ENCODE data around the gene C6orf132.

C6orf132 gene

GRCh38 chr6:42179945-42180313, 37.5 kb upstream of the C6orf132 start:
- H3K27me3 ChIP-seq (replicated peaks; ENCODE audit: insufficient read depth, low read length): peaks cover 7% of the 10 kb centered on the region; the same call in 1 of the 2 replicates
- H3K36me3 ChIP-seq (replicated peaks; ENCODE audit: insufficient read depth, low read length): no peaks in the 10 kb centered on the region
- no peaks in the 10 kb centered on the region for H4K20me1 ChIP-seq (ENCODE audit: insufficient read depth, low read length)
- H3K4me2 ChIP-seq (ENCODE audit: low read depth, low read length): no peak overlapping the region
- H3K4me1 ChIP-seq (ENCODE audit: low read length): no peaks in the 10 kb centered on the region
- H3K79me2 ChIP-seq (ENCODE audit: low read length): no peaks in the 10 kb centered on the region
- H3F3A ChIP-seq (ENCODE audit: insufficient read depth, low read length): no peaks in the 10 kb centered on the region
- no peaks in the 10 kb centered on the region for H3K9me2 ChIP-seq (replicated peaks; ENCODE audit: insufficient read depth, low read length)
- H2AFZ ChIP-seq (ENCODE audit: low read length): no peak overlapping the region
- no peak for DNase-seq
- no peak overlapping the region for H3K4me3 ChIP-seq (ENCODE audit: low read length)
- TF ChIP-seq EZH2 (optimal IDR thresholded peaks at IDR 0.05; ENCODE audit: low read depth, low read length): no peak
- TF ChIP-seq EZH2phosphoT487 (IDR thresholded peaks at IDR 0.05; ENCODE audit: low read length): no peak
- no peak for TF ChIP-seq CTCF (IDR thresholded peaks at IDR 0.05; ENCODE audit: low read length)
- no peak overlapping the region for H3K9ac ChIP-seq (ENCODE audit: low read length)
- H3K9me3 ChIP-seq (replicated peaks; ENCODE audit: insufficient read depth, low read length): no peaks in the 10 kb centered on the region
- no peak overlapping the region for H3K27ac ChIP-seq (ENCODE audit: low read length)

GRCh38 chr6:42179261-42179944, 37.0 kb upstream of the C6orf132 start:
- no peak for DNase-seq
- Histone ChIP-seq H3K27ac (ENCODE audit: low read length) (no peak overlapping the region), H3K4me1 (ENCODE audit: low read length) (no peaks in the 10 kb centered on the region), H3K4me2 (ENCODE audit: low read depth, low read length) (no peak overlapping the region), H3F3A (ENCODE audit: insufficient read depth, low read length) (no peaks in the 10 kb centered on the region), H3K27me3 (replicated peaks; ENCODE audit: insufficient read depth, low read length) (peaks cover 7% of the 10 kb centered on the region; the same call in 1 of the 2 replicates), H4K20me1 (ENCODE audit: insufficient read depth, low read length) (no peaks in the 10 kb centered on the region), H3K9me3 (replicated peaks; ENCODE audit: insufficient read depth, low read length) (no peaks in the 10 kb centered on the region), H3K4me3 (ENCODE audit: low read length) (no peak overlapping the region), H2AFZ (ENCODE audit: low read length) (no peak overlapping the region), H3K9me2 (replicated peaks; ENCODE audit: insufficient read depth, low read length) (no peaks in the 10 kb centered on the region), H3K9ac (ENCODE audit: low read length) (no peak overlapping the region), H3K36me3 (replicated peaks; ENCODE audit: insufficient read depth, low read length) (no peaks in the 10 kb centered on the region), H3K79me2 (ENCODE audit: low read length) (no peaks in the 10 kb centered on the region)
- TF ChIP-seq EZH2phosphoT487 (IDR thresholded peaks at IDR 0.05; ENCODE audit: low read length) (no peak), CTCF (IDR thresholded peaks at IDR 0.05; ENCODE audit: low read length) (no peak), EZH2 (optimal IDR thresholded peaks at IDR 0.05; ENCODE audit: low read depth, low read length) (no peak)

GRCh38 chr6:42177514-42178364, 35.3 kb upstream of the C6orf132 start:
- 0 out of 2 replicates have a peak, but pooled peaks cover 7% of the 10 kb centered on the region for H3K27me3 ChIP-seq (replicated peaks; ENCODE audit: insufficient read depth, low read length)
- H3K79me2 ChIP-seq (ENCODE audit: low read length): no peaks in the 10 kb centered on the region
- no peak overlapping the region for H2AFZ ChIP-seq (ENCODE audit: low read length)
- no peak for TF ChIP-seq EZH2 (optimal IDR thresholded peaks at IDR 0.05; ENCODE audit: low read depth, low read length)
- no peaks in the 10 kb centered on the region for H3F3A ChIP-seq (ENCODE audit: insufficient read depth, low read length)
- no peak overlapping the region for H3K27ac ChIP-seq (ENCODE audit: low read length)
- H3K36me3 ChIP-seq (replicated peaks; ENCODE audit: insufficient read depth, low read length): no peaks in the 10 kb centered on the region
- no peaks in the 10 kb centered on the region for H3K4me1 ChIP-seq (ENCODE audit: low read length)
- H3K4me3 ChIP-seq (ENCODE audit: low read length): no peak overlapping the region
- no peaks in the 10 kb centered on the region for H4K20me1 ChIP-seq (ENCODE audit: insufficient read depth, low read length)
- H3K9me3 ChIP-seq (replicated peaks; ENCODE audit: insufficient read depth, low read length): no peaks in the 10 kb centered on the region
- DNase-seq: no peak
- no peak overlapping the region for H3K9ac ChIP-seq (ENCODE audit: low read length)
- H3K4me2 ChIP-seq (ENCODE audit: low read depth, low read length): no peak overlapping the region
- no peaks in the 10 kb centered on the region for H3K9me2 ChIP-seq (replicated peaks; ENCODE audit: insufficient read depth, low read length)

Measured in MM.1S (cell line).